Neural crest cell (in vitro differentiated cells): ENCODE results near the gene MUC12. TPM values are rescaled to one million over a fixed set of nuclear protein-coding genes. Genes with fewer than 3 reads are reported as not detected.
"Not testable (repeated sequence)": the region's sequence is repeated elsewhere in the genome, so short reads cannot be mapped to it uniquely, and the experiment has no call there.

ENCODE experiments used
- DNase-seq: peaks from one replicate; pipeline ENCODE4 v3.0.0; 2021; ENCODE audit warnings: low read depth, mixed read lengths, low spot score
- H3K27ac Mint-ChIP-seq: one replicate; pipeline ENCODE4 v1.8.0; 2021; ENCODE audit warnings: mild to moderate bottlenecking, mixed read lengths; ENCODE audit not compliant: unreplicated experiment
- H3K27me3 Mint-ChIP-seq: 2 replicates; pipeline ENCODE4 v1.8.0; 2021; ENCODE audit warnings: low read depth, mild to moderate bottlenecking, mixed read lengths
- H3K36me3 Mint-ChIP-seq: 2 replicates; pipeline ENCODE4 v1.8.0; 2021; ENCODE audit warnings: low read depth, mild to moderate bottlenecking, mixed read lengths
- H3K4me1 Mint-ChIP-seq: 2 replicates; pipeline ENCODE4 v1.8.0; 2021; ENCODE audit warnings: mixed read lengths
- H3K4me3 Mint-ChIP-seq: one replicate; pipeline ENCODE4 v1.8.0; 2021; ENCODE audit warnings: mild to moderate bottlenecking, mixed read lengths
- H3K9me3 Mint-ChIP-seq: 2 replicates; pipeline ENCODE4 v1.8.0; 2021; ENCODE audit warnings: mixed read lengths
- CTCF ChIP-seq: fragments of 200-600 bp; sonication (generic); conservative IDR thresholded peaks from 2 replicates; pipeline ENCODE4 v1.5.0; 2021; ENCODE audit warnings: antibody characterized with exemption, mild to moderate bottlenecking
- total RNA-seq: library from RNA; stranded (reverse); gene quantifications from 2 replicates; pipeline ENCODE4 v1.2.1, GENCODE V29; 2021

MUC12 gene
- total RNA-seq, 1 donor from 2014 or later: 4.9 TPM

- Mint-ChIP-seq H3K36me3 (no peaks in the 10 kb centered on the region), H3K4me1 (no peaks in the 10 kb centered on the region), H3K4me3 (no peak overlapping the region), H3K9me3 (peaks cover 8% of the 10 kb centered on the region), H3K27me3 (peaks cover 8% of the 10 kb centered on the region), H3K27ac (no peak overlapping the region)
- TF ChIP-seq CTCF: no peak
- DNase-seq: no peak
Observed at GRCh38 chr7:100933734-100934133, 35.6 kb upstream of the MUC12 start.

GRCh38 chr7:100935381-100935780 lies 34.0 kb upstream of the MUC12 start:
- DNase-seq, H3K4me1 Mint-ChIP-seq, H3K9me3 Mint-ChIP-seq, H3K27me3 Mint-ChIP-seq, H3K4me3 Mint-ChIP-seq, H3K36me3 Mint-ChIP-seq, H3K27ac Mint-ChIP-seq: not testable (repeated sequence)

- H3K27ac Mint-ChIP-seq, H3K9me3 Mint-ChIP-seq, H3K4me3 Mint-ChIP-seq, H3K36me3 Mint-ChIP-seq, H3K27me3 Mint-ChIP-seq, DNase-seq, H3K4me1 Mint-ChIP-seq: not testable (repeated sequence)
Observed at GRCh38 chr7:100936167-100936566, 33.2 kb upstream of the MUC12 start.

GRCh38 chr7:100942045-100942774 lies 27.2 kb upstream of the MUC12 start:
- Mint-ChIP-seq H3K4me1 (no peaks in the 10 kb centered on the region), H3K4me3 (no peak overlapping the region), H3K36me3 (no peaks in the 10 kb centered on the region), H3K9me3 (no peaks in the 10 kb centered on the region), H3K27ac (no peak overlapping the region), H3K27me3 (no peaks in the 10 kb centered on the region)
- no peak for TF ChIP-seq CTCF
- no peak for DNase-seq

GRCh38 chr7:100943693-100944092 lies 25.7 kb upstream of the MUC12 start:
- H3K27ac Mint-ChIP-seq: no peak overlapping the region
- DNase-seq: no peak

GRCh38 chr7:100944138-100944537 lies 25.2 kb upstream of the MUC12 start:
- Mint-ChIP-seq H3K9me3 (no peaks in the 10 kb centered on the region), H3K27me3 (peaks cover 3% of the 10 kb centered on the region), H3K4me3 (no peak overlapping the region), H3K4me1 (no peaks in the 10 kb centered on the region), H3K27ac (no peak overlapping the region), H3K36me3 (no peaks in the 10 kb centered on the region)
- TF ChIP-seq CTCF: no peak
- DNase-seq: no peak

More at GRCh38 chr7:100943693-100944092, 25.7 kb upstream of the MUC12 start:
- Mint-ChIP-seq H3K4me3 (no peak overlapping the region), H3K27me3 (no peaks in the 10 kb centered on the region), H3K9me3 (no peaks in the 10 kb centered on the region), H3K4me1 (no peaks in the 10 kb centered on the region), H3K36me3 (no peaks in the 10 kb centered on the region)
- no peak for TF ChIP-seq CTCF
